Ramos (cell line): ENCODE data around the gene GAK.
"Not testable (repeated sequence)": the region's sequence is repeated elsewhere in the genome, so short reads cannot be mapped to it uniquely, and the experiment has no call there.

Experiments used
- in situ Hi-C: fragments of 300-500 bp; cut with MboI; formaldehyde crosslinking; loops from one replicate; pipeline ENCODE4 v1.14.3; 2022; ENCODE audit warnings: low sequenced_read_pairs; ENCODE audit not compliant: unreplicated experiment

Gene GAK

GRCh38 chr4:931960-932712, at the start of gene GAK, which contains the start of gene TMEM175:
TSS of gene GAK (minus strand) at chr4:932316. CDS start at chr4:932187, 129 bp downstream.
TSS of gene TMEM175 (plus strand) at chr4:932460. CDS start at chr4:947740, 15,280 bp downstream.
- in situ Hi-C loops, result no loop called here

DNA sequence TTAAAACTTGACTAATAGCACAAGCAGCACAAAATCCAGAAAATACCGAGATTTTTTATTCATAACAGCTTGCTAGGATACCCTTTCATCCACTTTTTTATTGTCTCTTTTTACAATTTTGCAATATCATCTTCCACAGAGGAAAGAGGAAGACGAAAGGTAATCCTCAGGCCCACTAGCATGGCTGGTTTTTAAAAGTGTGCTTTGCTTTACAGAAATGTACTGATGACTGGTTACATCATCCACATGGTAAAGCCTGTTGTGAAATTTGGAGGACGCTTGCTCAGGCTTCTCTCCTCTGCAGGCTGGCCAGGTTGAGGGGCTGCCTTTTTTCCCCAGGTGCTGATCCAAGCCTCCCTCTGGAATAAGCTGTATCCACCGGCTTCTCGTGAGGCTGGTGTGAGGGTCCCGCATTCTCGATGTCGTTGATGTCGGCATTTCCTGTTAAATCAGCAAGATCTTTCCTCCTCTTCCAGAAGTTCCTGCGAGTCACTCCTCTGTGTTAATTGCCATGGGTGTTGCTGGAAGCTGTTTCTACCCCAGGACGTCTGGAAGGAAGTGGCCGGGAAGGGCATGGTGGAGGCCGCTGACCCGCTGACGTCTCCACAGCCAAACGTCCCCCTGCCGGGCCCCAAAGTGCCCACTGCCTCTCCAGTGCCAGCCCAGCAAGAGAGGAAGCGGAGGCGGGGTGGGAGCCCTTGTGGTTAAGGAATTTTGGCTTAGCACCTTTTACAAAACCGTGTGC, 47.0 kb upstream of the GAK start:
- in situ Hi-C loops, result no loop called here

- in situ Hi-C loops, result not testable (repeated sequence)
Observed at GRCh38 chr4:976016-976415, 43.9 kb upstream of the GAK start.

GRCh38 chr4:974668-975067, 42.6 kb upstream of the GAK start:
- in situ Hi-C loops, result no loop called here

DNA sequence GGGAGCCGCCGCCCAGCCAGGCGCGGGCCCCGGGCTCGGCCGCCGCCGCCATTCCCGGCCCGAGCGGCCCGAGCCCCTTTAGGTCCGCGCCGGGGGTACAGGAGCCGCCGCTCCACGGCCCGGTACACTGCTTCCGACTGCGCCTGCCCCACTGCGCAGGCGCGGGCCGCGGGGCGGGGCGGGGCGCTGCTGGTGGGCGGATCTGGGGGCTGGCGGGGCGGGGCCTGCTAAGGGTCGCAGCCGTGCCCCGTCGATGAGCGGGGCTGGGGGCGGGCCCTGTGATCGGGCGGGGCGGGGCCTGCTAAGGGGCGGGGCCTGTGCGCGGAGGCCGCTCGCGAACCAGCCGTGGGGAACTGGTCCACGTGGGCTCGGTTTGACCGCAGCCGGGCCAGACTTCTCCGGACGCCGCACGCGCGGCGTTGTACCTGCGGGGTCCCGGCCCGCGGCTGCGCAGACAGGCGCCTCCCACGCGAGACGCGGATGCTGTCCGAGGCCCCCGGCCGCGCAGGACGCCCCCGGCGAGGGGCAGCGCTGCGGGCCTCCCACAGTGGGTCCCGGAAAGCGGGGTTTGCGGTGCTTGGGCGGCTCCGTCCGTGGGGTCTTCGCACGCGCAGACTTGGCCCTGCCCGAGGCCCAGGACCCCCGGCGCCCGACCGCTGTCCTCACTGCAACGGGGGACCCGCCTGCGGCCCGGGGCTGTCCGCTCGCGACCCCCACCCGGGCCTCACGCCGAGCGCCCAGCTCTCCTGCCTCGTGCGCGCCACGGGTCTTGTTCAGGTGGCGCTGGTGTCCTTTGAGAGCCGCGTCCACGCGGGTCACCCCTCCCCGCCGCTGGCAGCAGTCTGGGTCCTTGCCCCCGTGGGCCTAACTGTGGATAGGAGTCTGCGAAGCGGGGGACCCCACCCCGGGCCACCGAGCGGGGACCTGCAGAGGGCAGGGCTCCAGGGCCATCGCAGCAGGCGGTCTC, 41.6 kb upstream of the GAK start, which contains the start of gene DGKQ:
DGKQ (minus strand) TSS at position 139 of the 967 bp plus-strand sequence; CDS start at position 52, 87 bp downstream.
- in situ Hi-C loops, result no loop called here

GRCh38 chr4:972651-973424, 40.7 kb upstream of the GAK start:
- in situ Hi-C loops, result no loop called here

DNA sequence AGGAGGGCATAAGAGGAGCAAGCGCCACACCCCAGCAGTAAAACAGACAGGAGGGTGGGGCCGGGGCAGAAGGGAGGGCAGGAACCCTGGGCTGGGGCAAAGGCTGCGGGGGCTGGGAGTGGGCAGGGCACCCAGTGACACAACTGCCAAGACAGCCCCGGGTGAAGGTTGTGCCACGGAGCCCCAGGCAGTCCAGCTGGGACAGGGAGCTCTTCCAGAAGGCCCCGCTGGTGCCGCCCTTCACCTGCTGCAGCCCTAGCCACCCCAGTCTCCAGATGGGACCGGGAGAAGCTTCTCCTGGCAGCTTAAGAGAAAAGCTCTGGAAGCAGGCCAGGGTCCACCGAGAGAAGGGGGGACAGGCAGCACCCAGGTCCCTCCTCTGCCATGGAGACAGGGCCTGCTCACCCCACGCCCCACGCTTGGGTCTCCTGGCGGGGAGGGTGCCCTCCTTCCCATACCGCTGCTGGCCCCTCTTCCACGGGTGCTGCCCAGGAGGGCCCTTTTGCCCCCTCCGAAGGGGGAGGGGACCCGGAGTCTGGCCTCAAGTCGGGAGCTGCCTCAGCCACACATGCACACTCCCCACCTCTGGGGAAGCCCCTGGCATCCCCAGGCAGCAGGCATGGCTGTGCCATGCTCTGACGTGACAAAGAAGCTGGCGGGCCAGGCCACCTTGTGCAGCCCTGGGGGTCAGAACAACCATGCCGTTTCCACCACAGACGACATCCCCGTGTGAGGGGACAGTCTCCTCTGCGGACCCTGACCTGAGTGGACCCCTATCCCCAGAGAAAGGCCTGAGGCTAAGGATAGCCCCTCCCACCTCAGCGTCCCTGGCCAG, 39.8 kb upstream of the GAK start:
- in situ Hi-C loops, result no loop called here

GRCh38 chr4:970854-971520, 38.9 kb upstream of the GAK start:
- in situ Hi-C loops, result no loop called here

DNA sequence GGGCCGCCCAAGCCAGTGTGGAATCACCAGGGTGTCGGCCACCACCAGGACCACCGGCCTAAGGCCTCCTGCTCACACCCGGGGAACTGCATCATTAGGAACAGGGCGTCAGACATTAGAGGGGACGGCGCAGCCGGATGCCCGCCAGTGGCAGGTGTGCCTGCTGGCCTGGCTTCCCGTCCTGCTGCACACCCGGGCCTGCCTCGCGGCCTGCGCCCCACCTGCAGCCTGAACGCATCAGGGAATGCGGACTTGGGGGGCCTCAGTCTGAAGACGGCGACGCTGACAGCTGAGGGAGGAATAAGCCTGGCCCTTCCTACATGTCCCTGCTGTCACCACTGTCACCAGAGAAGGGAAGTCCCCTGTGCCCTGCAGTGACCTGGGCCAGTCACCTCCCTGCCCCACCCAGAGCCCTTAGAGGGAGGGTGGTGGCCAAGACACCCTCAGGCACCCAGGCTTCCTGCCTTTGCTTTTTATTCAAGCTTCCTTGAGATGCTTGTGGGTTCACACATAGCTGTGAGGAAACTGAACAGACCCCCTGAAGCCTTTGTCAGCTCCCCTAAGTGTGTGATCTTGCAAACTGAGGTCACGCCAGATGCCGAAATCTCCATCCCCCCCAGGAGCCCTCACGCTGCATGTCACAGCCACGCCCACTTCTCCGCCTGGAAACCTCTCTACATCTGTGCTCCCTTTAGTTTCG, 38.1 kb upstream of the GAK start:
- in situ Hi-C loops, result no loop called here

- in situ Hi-C loops, result no loop called here
Observed at GRCh38 chr4:968621-969394, 36.7 kb upstream of the GAK start.

- in situ Hi-C loops, result no loop called here
Observed at GRCh38 chr4:968221-968620, 36.1 kb upstream of the GAK start.

- in situ Hi-C loops, result no loop called here
Observed at GRCh38 chr4:967113-968104, 35.3 kb upstream of the GAK start.

- in situ Hi-C loops, result no loop called here
Observed at GRCh38 chr4:966266-967112, 34.4 kb upstream of the GAK start.

- in situ Hi-C loops, result no loop called here
Observed at GRCh38 chr4:965766-966134, 33.6 kb upstream of the GAK start.
